Stimulated activated CD4-positive, alpha-beta T cell treated with anti-CD3 and anti-CD28 coated beads, TNF-alpha, amount 100 ng/mL, for 1 hour (primary cell): ENCODE measurements around the gene C11orf65.
"Not testable (repeated sequence)": the region's sequence is repeated elsewhere in the genome, so short reads cannot be mapped to it uniquely, and the experiment has no call there.

Source experiments
- DNase-seq, 3 donors: peaks; one replicate each; pipeline ENCODE4 v3.0.0-alpha.2; 2020; ENCODE audit warnings: low read depth in 3 of 3, low spot score in 1 of 3

The C11orf65 gene

DNA sequence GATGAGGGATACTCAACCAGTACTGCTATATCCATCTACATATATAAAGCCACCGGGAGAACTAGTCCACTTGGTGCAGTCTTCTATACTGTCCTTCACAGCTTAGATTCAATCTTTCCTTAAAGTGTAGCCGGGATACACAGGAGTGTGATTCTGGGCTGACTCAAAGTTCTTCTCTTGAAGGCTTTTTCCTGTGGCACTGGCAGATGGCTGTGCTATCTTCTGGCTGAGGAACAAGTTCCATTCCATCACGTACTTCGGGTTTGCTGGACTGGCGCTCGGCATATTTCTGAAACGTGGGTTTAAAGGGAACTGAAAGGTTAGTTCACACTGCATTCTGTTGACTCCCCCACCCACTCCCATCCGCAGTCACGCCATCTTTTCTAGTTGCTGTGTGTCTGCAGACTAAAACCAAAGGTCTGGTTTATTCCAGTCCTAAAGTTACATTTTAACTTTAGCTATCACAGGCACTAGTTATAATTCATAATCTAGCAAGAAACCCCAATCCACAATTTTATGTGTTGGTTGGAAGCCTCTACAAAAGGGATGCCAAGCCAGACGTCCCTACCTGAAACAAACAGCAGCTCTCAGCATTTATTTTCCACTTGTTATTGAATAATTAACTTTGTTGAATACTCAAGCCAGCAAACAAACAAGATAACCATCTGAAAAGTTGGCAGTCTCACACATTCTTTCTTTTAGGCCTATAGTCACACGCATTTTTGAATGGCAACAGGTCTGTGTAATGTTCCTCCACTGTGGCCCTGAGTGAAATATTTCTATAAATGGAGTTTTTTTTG, 7.5 kb upstream of the C11orf65 start:
- DNase-seq, result no peak

DNA sequence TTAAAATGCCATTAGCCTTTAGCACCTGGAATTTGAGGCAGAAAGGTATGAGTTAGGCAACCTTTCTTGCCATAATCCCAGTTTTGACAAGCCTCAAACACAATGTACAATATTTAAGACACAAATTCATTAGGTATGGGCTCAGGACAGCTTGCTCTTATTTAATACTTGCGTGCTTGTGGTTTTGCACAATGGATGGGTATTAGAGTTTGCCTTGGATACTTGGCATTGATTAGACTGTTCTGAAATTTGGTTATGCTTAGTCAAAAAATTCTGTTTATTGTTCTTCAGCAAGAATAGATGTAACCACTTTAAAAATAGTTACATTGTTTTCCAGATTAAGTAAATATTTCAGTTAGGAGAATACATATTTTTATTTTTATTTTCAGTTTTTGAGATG, 5.4 kb upstream of the C11orf65 start:
- no peak for DNase-seq

DNA sequence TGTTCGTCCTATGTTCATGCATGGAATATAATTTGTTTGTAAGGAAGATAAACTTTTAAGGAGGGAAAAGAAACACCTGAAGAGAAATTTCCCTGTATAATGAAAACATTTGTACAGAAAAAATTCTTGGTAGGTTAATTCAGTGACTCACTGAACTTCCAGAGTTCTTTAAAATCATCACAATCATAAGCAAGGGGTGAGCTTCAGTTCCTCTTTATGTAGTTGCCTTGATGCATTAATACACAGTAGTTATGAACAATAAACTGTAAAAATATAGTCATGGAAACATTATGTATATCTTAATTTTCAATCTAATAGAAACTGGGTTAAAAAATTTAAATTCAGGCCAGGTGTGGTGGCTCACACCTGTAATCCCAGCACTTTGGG, 1.1 kb upstream of the C11orf65 start:
- no peak for DNase-seq

- DNase-seq, result no peak
Measured at GRCh38 chr11:108466405-108466804, 924 bp downstream of the C11orf65 start.

DNA sequence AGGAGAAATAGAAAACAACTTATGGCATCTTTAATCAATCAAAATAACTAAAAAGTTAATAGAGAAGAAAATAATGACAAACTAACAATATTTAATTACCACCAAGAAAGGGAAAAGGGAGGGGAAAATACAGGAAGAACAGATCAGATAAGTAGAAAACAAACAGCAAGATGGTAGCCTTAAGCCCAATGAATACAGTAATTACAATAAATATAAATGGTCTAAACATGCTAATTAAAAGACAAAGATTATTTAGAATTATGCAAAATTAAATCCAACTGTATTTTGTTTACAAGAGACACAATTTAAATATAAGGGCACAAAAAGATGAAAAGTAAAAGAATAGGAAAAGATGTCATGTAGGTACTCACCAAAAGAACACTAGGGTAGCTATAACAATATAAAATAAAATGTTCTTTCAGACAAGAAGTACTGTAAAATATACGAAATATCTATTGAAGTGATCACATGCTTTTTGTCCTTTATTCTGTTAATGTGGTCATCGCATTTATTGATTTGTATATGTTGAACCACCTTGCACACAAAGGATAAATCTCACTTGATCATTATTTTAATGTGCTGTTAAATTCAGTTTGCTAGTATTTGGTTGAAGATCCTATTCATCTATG, 14.0 kb downstream of the C11orf65 start:
- DNase-seq, result no peak

DNA sequence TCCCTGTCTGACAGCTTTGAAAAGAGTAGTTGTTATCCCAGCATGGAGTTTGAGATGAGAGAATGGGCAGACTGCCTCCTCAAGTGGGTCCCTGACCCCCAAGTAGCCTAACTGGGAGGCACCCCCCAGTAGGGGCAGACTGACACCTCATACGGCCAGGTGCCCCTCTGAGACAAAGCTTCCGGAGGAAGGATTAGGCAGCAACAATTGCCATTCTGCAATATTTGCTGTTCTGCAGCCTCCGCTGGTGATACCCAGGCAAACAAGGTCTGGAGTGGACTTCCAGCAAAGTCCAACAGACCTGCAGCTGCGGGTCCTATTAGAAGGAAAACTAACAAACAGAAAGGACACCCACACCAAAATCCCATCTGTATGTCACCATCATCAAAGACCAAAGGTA, 25.9 kb downstream of the C11orf65 start:
- DNase-seq, result not testable (repeated sequence)

- no peak for DNase-seq
Measured at GRCh38 chr11:108436594-108436993, 30.7 kb downstream of the C11orf65 start.

DNA sequence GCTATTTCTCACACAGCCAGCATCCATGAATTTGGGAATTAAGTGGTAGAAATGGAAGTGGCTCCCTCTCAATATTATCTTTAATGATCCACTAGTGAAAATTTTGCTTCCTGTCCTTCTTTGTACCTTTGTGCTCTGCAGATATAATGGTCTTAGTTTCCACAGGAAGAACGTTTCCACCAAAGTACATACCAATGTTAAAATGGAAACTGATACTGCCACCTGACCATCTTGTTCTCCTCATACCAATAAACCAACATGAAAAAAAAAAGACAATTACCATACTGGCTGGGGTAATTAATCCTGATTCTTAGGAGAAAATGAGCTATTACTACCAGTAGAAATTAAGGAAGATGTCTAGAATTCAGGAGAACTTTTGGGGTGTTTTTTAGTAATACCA, 32.3 kb downstream of the C11orf65 start:
- DNase-seq, result no peak

DNA sequence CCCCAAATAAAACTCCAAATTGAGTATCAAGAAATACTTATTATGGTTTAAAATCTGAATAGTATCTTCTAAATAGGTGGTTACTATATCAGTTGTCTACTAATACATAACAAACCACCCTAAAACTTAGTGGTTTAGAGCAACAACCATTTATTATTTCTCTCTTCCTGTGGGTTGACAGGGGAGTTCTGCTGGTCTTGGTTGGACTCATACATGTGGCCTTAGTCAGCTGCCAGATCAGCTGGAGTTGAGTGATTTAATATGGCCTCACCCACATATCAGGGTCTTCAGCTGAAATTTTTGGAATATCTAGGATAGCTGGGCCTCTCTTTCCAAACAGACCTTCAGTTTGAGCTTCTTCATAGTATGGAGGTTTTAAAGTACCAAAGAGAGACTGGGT, 34.5 kb downstream of the C11orf65 start:
- no peak for DNase-seq

DNA sequence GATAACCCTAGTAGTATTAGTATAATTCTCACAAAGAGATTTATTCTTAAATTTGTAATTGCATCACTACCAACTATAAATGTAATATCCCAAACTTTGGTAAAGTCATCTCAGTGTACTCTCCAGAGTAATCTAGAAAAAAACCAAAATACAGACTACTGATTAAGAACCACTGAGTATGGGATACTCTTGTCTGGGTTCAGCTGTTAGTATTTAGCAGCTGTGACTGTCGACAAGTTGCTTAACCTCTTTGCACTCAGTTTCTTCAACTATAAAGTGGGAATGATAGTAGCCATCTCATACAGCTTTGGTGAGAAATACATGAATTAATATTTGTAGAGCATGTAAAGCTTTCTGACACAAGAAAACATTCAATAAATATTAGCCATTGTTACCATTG, 35.3 kb downstream of the C11orf65 start:
- DNase-seq, result no peak

GRCh38 chr11:108431370-108431769, 36.0 kb downstream of the C11orf65 start:
- DNase-seq, result no peak

- DNase-seq, result peak in 1 of 3 donors; percentile 3
Measured at GRCh38 chr11:108417551-108417950, 49.8 kb downstream of the C11orf65 start.

- DNase-seq, result no peak
Measured at GRCh38 chr11:108414958-108415357, 52.4 kb downstream of the C11orf65 start.

- no peak for DNase-seq
Measured at GRCh38 chr11:108405706-108406105, 61.6 kb downstream of the C11orf65 start.

DNA sequence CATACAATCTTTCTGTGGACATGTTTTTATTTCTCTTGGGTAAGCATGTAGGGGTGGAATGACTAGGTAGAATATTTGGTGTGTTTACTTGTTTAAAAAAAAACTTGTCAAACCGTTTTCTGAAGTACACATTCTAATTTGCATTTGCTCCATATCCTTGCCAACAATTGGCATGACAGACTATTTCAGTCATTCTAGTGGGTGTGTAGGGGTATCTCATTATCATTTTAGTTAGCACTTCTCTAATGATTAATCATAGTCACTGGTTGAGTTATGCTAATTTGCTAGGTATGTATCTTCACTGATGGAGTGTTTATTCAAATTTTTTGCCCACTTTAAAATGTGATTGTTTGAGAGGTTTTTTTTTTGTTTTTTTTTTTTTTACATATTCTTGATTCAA, 64.3 kb downstream of the C11orf65 start:
- no peak for DNase-seq

DNA sequence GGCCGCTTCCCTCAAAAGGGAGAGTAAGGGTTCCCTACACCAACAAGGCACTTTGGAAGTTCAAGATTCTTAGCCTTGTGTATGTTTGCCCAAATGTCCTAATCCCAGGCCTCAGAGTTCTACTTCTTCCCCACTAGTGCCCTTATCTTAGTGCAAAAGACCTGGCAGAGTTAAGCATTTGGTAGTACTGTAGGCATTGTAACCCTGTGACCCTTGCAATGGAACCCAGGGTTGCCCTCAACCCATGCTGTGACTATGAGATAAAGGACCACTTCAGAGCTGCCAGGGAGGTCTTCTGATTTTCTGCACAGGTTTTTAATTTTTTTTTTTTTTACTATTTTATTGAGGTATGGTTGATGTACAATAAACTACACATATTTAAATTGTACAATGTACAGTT, 65.1 kb downstream of the C11orf65 start:
- no peak for DNase-seq

DNA sequence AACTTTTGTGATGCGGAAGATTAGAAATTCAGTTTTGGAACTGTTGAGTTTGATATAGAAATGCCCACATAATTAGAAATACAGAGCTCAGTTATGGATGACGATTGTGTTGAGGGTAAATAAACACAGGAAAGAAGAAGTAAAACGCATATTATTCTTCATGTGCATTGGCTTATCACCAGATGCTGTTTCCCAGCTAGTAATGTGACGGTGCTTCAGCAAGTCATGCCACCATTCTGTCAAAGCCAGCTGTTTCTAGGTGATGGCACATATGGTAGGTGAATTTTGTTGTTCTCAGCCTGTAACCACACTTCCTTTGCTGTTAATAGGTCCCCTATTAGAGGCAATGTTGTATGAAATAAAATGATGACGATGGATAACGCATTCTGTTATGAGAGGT, 68.9 kb downstream of the C11orf65 start:
- no peak for DNase-seq

- not testable (repeated sequence) for DNase-seq
Measured at GRCh38 chr11:108396672-108397071, 70.7 kb downstream of the C11orf65 start.

DNA sequence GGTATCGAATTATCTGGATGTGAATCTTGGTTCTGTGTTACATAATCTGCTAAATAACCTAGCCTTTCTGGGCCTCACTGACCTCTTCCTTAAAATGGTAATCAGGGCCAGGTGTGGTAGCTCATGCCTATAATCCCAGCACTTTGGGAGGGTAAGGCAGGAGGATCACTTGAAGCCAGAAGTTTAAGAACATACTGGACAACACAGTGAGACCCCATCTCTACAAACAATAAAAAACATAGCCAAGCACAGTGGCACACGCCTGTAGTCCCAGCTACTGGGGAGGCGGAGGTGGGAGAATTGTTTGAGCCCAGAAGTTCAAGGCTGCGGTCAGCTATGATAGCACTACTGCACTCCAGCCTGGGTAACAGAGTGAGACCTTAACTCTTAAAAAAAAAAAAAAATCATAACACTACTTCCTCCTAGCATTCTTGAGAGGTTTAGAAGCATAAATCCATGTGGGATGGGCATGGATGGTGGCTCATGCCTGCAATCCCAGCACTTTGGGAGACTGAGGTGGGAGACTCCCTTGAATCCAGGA, 72.5 kb downstream of the C11orf65 start:
- no peak for DNase-seq

DNA sequence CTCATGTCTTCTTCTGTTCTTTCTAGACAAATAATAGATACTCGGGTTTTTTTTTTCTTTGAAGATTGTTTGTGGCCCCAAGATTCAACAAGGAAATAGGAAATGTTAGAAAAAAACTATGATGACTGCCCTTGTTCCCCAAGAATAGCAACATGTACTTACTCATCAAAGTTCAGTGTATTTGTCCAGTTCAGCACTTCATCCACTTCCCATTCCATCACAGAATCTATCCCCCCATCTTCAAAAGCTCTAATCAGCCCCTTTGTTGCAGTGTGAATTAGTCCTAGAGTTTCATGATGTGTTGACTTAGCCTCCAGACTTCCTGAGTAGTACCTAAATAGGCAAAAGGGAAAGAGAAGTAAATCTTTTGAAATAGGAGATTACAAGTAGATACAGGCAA, 74.3 kb downstream of the C11orf65 start:
- DNase-seq, result no peak

DNA sequence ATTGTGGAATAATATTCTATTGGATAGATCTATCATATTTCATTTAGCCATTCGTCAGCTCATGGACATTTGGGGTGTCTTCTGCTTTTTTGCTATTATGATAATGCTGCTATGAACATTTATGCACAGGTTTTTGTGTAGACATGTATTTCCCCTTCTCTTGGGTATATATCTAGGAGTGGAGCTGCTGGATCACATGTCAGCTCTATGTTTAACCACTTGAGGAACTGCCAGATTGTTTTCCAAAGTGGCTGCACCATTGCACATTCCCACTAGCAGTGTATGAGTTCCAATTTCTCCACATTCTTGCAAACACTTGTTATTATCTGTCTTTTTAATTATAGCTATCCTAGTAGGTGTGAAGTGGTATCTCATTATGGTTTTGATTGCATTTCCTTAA, 75.0 kb downstream of the C11orf65 start:
- no peak for DNase-seq

DNA sequence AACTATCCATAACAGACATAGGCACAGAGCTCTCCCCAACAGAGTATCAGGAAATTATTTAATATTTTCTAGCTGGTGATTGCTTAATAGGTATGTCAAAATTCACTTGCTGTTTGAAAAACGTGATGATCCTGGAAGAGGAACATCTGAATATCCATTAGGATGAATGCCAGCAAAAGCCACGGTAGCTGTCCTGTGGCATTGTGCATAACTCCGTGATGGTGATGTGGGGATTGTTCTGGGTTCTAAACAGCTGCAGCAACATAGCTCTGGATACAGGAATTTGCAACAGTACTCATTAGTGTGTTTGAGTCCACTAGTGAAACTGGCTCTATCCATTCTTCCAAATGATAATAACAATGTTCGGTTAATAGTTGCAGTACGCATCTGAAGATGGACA, 78.8 kb downstream of the C11orf65 start:
- no peak for DNase-seq

DNA sequence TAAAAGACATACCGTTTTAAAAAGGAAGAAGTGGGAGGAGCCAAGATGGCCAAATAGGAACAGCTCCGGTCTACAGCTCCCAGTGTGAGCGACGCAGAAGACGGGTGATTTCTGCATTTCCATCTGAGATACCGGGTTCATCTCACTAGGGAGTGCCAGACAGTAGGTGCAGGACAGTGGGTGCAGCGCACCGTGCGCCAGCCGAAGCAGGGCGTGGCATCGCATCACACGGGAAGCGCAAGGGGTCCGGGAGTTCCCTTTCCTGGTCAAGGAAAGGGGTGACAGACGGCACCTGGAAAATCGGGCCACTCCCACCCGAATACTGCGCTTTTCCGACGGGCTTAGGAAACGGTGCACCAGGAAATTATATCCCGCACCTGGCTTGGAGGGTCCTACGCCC, 93.8 kb downstream of the C11orf65 start:
- not testable (repeated sequence) for DNase-seq
